H1 (cell line): ENCODE results near the gene CLDN15. TPM values are rescaled to one million over a fixed set of nuclear protein-coding genes. Genes with fewer than 3 reads are reported as not detected.

Experiments used
- CTCF ChIA-PET: fragments of 300-600 bp; sonication (Branson Sonifier 250); formaldehyde crosslinking; loops from one replicate; lab custom pipeline; 2021; ENCODE audit not compliant: partially characterized antibody; lab: Charles Lee
- POLR2A ChIA-PET: fragments of 300-600 bp; sonication (Branson Sonifier 250); formaldehyde crosslinking; loops from one replicate; lab custom pipeline; 2021; ENCODE audit warnings: inconsistent platforms; ENCODE audit not compliant: partially characterized antibody; lab: Charles Lee
- DNase-seq, 2 experiments: peaks; one replicate each; pipeline versions ENCODE4 v3.0.0 to v3.0.0-alpha.2; 2010 to 2022; ENCODE audit warnings: low spot score in 2 of 2, low read depth in 1 of 2, mixed read lengths in 1 of 2
- FAIRE-seq: peaks from 2 replicates; lab custom pipeline; 2011; peaks lifted over from hg19 to GRCh38; lab: Jason Lieb, UNC
- H2AFZ ChIP-seq: 2 replicates; pipeline ENCODE4 v1.8.1; 2012; ENCODE audit warnings: low read length, inconsistent platforms
- H2AK5ac ChIP-seq: 2 replicates; pipeline ENCODE4 v1.6.1; 2013; ENCODE audit warnings: low read depth, low read length
- H2BK120ac ChIP-seq: replicated peaks from 2 replicates; pipeline ENCODE3; 2013; ENCODE audit warnings: low read depth, low read length, inconsistent platforms
- H2BK12ac ChIP-seq: 2 replicates; pipeline ENCODE4 v1.6.1; 2013; ENCODE audit warnings: low read depth, low read length
- H2BK15ac ChIP-seq: 2 replicates; pipeline ENCODE4 v1.6.1; 2013; ENCODE audit warnings: low read length
- H2BK20ac ChIP-seq: 2 replicates; pipeline ENCODE4 v1.6.1; 2013; ENCODE audit warnings: low read length
- H2BK5ac ChIP-seq: 2 replicates; pipeline ENCODE4 v1.6.1; 2013; ENCODE audit warnings: low read depth, low read length
- H3K14ac ChIP-seq: 2 replicates; pipeline ENCODE4 v1.6.1; 2013; ENCODE audit warnings: inconsistent platforms; ENCODE audit not compliant: insufficient read length
- H3K18ac ChIP-seq: 2 replicates; pipeline ENCODE4 v1.6.1; 2013; ENCODE audit warnings: low read length; ENCODE audit errors: extremely low read depth
- H3K23ac ChIP-seq: 2 replicates; pipeline ENCODE4 v1.6.1; 2013; ENCODE audit warnings: inconsistent platforms; ENCODE audit not compliant: insufficient read length
- H3K23me2 ChIP-seq: 2 replicates; pipeline ENCODE4 v1.6.1; 2013; ENCODE audit warnings: low read depth, low read length
- H3K27ac ChIP-seq: 2 replicates; pipeline ENCODE4 v1.6.1; 2011; ENCODE audit warnings: low read depth, low read length, inconsistent platforms
- H3K27me3 ChIP-seq, 4 experiments: replicated peaks in 1 of 4; 1 replicate in 1 of 4; 2 replicates in 3 of 4; pipeline versions ENCODE4 v1.6.1 to v1.8.1; 2011 to 2013; ENCODE audit warnings: low read length in 3 of 4, mild to moderate bottlenecking in 3 of 4, inconsistent platforms in 2 of 4, mixed read lengths in 2 of 4, moderate library complexity in 1 of 4; ENCODE audit not compliant: control insufficient read depth in 3 of 4, insufficient read depth in 3 of 4; ENCODE audit errors: extremely low read depth in 1 of 4
- H3K36me3 ChIP-seq, 4 experiments: 2 replicates each; pipeline versions ENCODE4 v1.6.1 to v1.8.1; 2011 to 2013; ENCODE audit warnings: mild to moderate bottlenecking in 4 of 4, low read length in 3 of 4, moderate library complexity in 2 of 4, control low read depth in 1 of 4, inconsistent platforms in 1 of 4; ENCODE audit not compliant: insufficient read depth in 4 of 4, control insufficient read depth in 2 of 4
- H3K4ac ChIP-seq: replicated peaks from 2 replicates; pipeline ENCODE3; 2013; ENCODE audit warnings: low read length, low read depth, mixed read lengths, inconsistent platforms; ENCODE audit not compliant: insufficient read length
- H3K4me1 ChIP-seq, 4 experiments: replicated peaks in 1 of 4; 1 replicate in 1 of 4; 2 replicates in 3 of 4; pipeline versions ENCODE4 v1.6.1 to v1.8.1; 2011 to 2013; ENCODE audit warnings: low read length in 3 of 4, inconsistent platforms in 2 of 4, mixed read lengths in 1 of 4; ENCODE audit not compliant: insufficient read depth in 4 of 4, control insufficient read depth in 3 of 4
- H3K4me2 ChIP-seq, 2 experiments: 2 replicates each; pipeline versions ENCODE4 v1.6.1 to v1.8.1; 2011 to 2013; ENCODE audit warnings: low read depth in 2 of 2, low read length in 2 of 2, control low read depth in 1 of 2, inconsistent platforms in 1 of 2, mild to moderate bottlenecking in 1 of 2; ENCODE audit not compliant: insufficient read depth in 1 of 2
- H3K4me3 ChIP-seq, 4 experiments: fragments of 200-600, 300-600 bp in 1 of 4; sonication (generic), shearing (Covaris generic), sonication (Bioruptor Twin) in 1 of 4; 2 replicates each; pipeline versions ENCODE4 v1.5.1 to v1.8.1; 2011 to 2016; ENCODE audit warnings: low read length in 4 of 4, low read depth in 3 of 4, control low read depth in 2 of 4, inconsistent platforms in 2 of 4, mild to moderate bottlenecking in 2 of 4, mixed read lengths in 1 of 4, moderate library complexity in 1 of 4; ENCODE audit not compliant: insufficient read depth in 2 of 4; ENCODE audit errors: extremely low read depth in 1 of 4
- H3K56ac ChIP-seq: replicated peaks from 2 replicates; pipeline ENCODE3; 2013; ENCODE audit warnings: low read depth, mild to moderate bottlenecking, mixed read lengths, low read length, inconsistent platforms; ENCODE audit not compliant: insufficient read length
- H3K79me1 ChIP-seq: 2 replicates; pipeline ENCODE4 v1.6.1; 2013; ENCODE audit warnings: low read depth, low read length, control low read depth
- H3K79me2 ChIP-seq, 2 experiments: 2 replicates each; pipeline versions ENCODE4 v1.6.1 to v1.8.1; 2012 to 2013; ENCODE audit warnings: low read length in 2 of 2, mild to moderate bottlenecking in 2 of 2, inconsistent platforms in 1 of 2; ENCODE audit not compliant: insufficient read depth in 2 of 2, control insufficient read depth in 1 of 2
- H3K9ac ChIP-seq, 4 experiments: replicated peaks in 1 of 4; 1 replicate in 1 of 4; 2 replicates in 3 of 4; pipeline versions ENCODE4 v1.6.1 to v1.8.1; 2011 to 2013; ENCODE audit warnings: low read depth in 3 of 4, low read length in 3 of 4, control low read depth in 2 of 4, mild to moderate bottlenecking in 2 of 4, moderate library complexity in 2 of 4, inconsistent platforms in 1 of 4; ENCODE audit errors: extremely low read depth in 1 of 4
- H3K9me3 ChIP-seq, 2 experiments: 2 replicates each; pipeline versions ENCODE4 v1.6.1 to v1.8.1; 2012 to 2013; ENCODE audit warnings: mild to moderate bottlenecking in 2 of 2, moderate library complexity in 2 of 2, control low read depth in 1 of 2, inconsistent platforms in 1 of 2, low read depth in 1 of 2, low read length in 1 of 2, mixed read lengths in 1 of 2; ENCODE audit not compliant: insufficient read depth in 2 of 2
- H4K20me1 ChIP-seq, 2 experiments: replicated peaks in 1 of 2; 2 replicates each; pipeline versions ENCODE3 to v1.8.1; 2011 to 2013; ENCODE audit warnings: inconsistent platforms in 2 of 2, low read length in 2 of 2, mild to moderate bottlenecking in 1 of 2; ENCODE audit not compliant: insufficient read depth in 2 of 2, control insufficient read depth in 1 of 2
- H4K5ac ChIP-seq: 2 replicates; pipeline ENCODE4 v1.6.1; 2013; ENCODE audit warnings: low read length, low read depth, mixed read lengths, inconsistent platforms; ENCODE audit not compliant: insufficient read length
- H4K8ac ChIP-seq: 2 replicates; pipeline ENCODE4 v1.8.0; 2013; ENCODE audit warnings: mild to moderate bottlenecking, moderate library complexity, low read length, inconsistent platforms; ENCODE audit not compliant: insufficient read depth; ENCODE audit errors: extremely low read depth
- H4K91ac ChIP-seq: replicated peaks from 2 replicates; pipeline ENCODE3; 2013; ENCODE audit warnings: low read length, mixed read lengths, inconsistent platforms; ENCODE audit not compliant: insufficient read length
- CTCF ChIP-seq, 3 experiments: IDR thresholded peaks; 1 replicate in 2 of 3; 2 replicates in 1 of 3; pipeline versions ENCODE4 v1.5.1 to v1.6.1; 2011; ENCODE audit warnings: low read length in 3 of 3, mild to moderate bottlenecking in 3 of 3, inconsistent platforms in 2 of 3, low read depth in 1 of 3, moderate library complexity in 1 of 3; ENCODE audit not compliant: insufficient read depth in 1 of 3; ENCODE audit errors: control extremely low read depth in 1 of 3
- EGR1 ChIP-seq: IDR thresholded peaks from 2 replicates; pipeline ENCODE4 v1.6.1; 2011; ENCODE audit warnings: low read depth, low read length, borderline replicate concordance
- SAP30 ChIP-seq: fragments of 300-600 bp; sonication (generic); IDR thresholded peaks from 2 replicates; pipeline ENCODE4 v1.7.1; 2012; ENCODE audit warnings: low read length, moderate library complexity, mild to moderate bottlenecking, inconsistent platforms; ENCODE audit not compliant: insufficient read depth, insufficient replicate concordance
- SIX5 ChIP-seq: IDR thresholded peaks from 2 replicates; pipeline ENCODE4 v1.6.1; 2011; ENCODE audit warnings: mild to moderate bottlenecking, low read depth, low read length
- WGBS, 2 experiments: shearing (Covaris generic) in 1 of 2; methylation state at CpG; one replicate each; pipeline versions ENCODE4 v1.1.6 to v1.1.7; 2013 to 2015; ENCODE audit warnings: low lambda C conversion rate in 2 of 2, mixed read lengths in 2 of 2, inconsistent platforms in 1 of 2, low coverage in 1 of 2, missing lambda C conversion rate in 1 of 2; ENCODE audit not compliant: insufficient replicate concordance in 2 of 2, insufficient coverage in 1 of 2, insufficient read length in 1 of 2; ENCODE audit errors: extremely low coverage in 1 of 2, missing lambda C conversion rate in 1 of 2; 5-methylcytosine and 5-hydroxymethylcytosine counted together
- polyA plus RNA-seq, 7 experiments: library from polyadenylated mRNA; depleted of rRNA in 3 of 7; stranded (reverse) in 5 of 7; unstranded in 2 of 7; fragments of >200 nt in 5 of 7; fragments of 200-250 nt in 2 of 7; gene quantifications; 1 replicate in 5 of 7; 2 replicates in 1 of 7; 4 replicates in 1 of 7; pipeline versions ENCODE4 v1.2.1 to v1.2.3, GENCODE V29; 2011 to 2013; ENCODE audit warnings: missing spikeins in 2 of 7, mixed read lengths in 2 of 7
- total RNA-seq: library from RNA; stranded (reverse); fragmentation: NEBNext Ultra II Directional; extraction: Animal tissue kit (Norgen Biotek cat#: 25700); gene quantifications from 2 replicates; pipeline ENCODE4 v1.2.1, GENCODE V29; 2021

CLDN15 gene
- total and polyA plus RNA-seq, 2 of the 8 experiments (the other 6 are each of a cell fraction or from before 2014, with no cell fraction given): 5.5 to 7.6 TPM

GRCh38 chr7:101258243-101258731 is 20.7 kb upstream of the CLDN15 start:
- FAIRE-seq: no peak

More at GRCh38 chr7:101258243-101258731, 20.7 kb upstream of the CLDN15 start:
- H3K23me2 ChIP-seq: no peaks in the 10 kb centered on the region
- 93% methylated on average over 7 of the region's 7 CpGs; no CpG with 5 or more reads in 1 of the 2 experiments for WGBS, 2 experiments
- H2AFZ ChIP-seq: no peak overlapping the region
- H3K27me3 ChIP-seq: no peaks in the 10 kb centered on the region; a peak in 1 of 7 replicates
- H3K4me2 ChIP-seq: no peak overlapping the region
- no peak overlapping the region for H3K56ac ChIP-seq
- ChIA-PET POLR2A (interaction anchor here (0.8 to 1.4 kb wide), 7 partner anchors 9 to 50 kb away, joined by 3 to 5 read pairs (median 3); no protein-coding TSS in a partner anchor), CTCF (interaction anchor here (0.6 to 2.8 kb wide), 4 partner anchors 14 to 32 kb away, joined by 3 to 10 read pairs (median 4); no protein-coding TSS in a partner anchor)
- H3K4ac ChIP-seq: no peak overlapping the region
- no peaks in the 10 kb centered on the region for H3K9me3 ChIP-seq
- no peaks in the 10 kb centered on the region for H3K79me1 ChIP-seq
- H3K4me3 ChIP-seq: no peak overlapping the region
- no peaks in the 10 kb centered on the region for H3K36me3 ChIP-seq
- no peak overlapping the region for H2BK20ac ChIP-seq
- no peak overlapping the region for H3K14ac ChIP-seq
- H3K9ac ChIP-seq: no peak overlapping the region
- no peak overlapping the region for H3K23ac ChIP-seq
- H2BK12ac ChIP-seq: no peak overlapping the region
- no peak overlapping the region for H2BK120ac ChIP-seq
- H2BK5ac ChIP-seq: no peak overlapping the region
- no peaks in the 10 kb centered on the region for H3K79me2 ChIP-seq
- H2AK5ac ChIP-seq: no peak overlapping the region
- no peaks in the 10 kb centered on the region for H4K20me1 ChIP-seq
- no peaks in the 10 kb centered on the region for H3K4me1 ChIP-seq
- H2BK15ac ChIP-seq: no peak overlapping the region
- H4K91ac ChIP-seq: no peak overlapping the region
- no peak overlapping the region for H3K27ac ChIP-seq
- H4K5ac ChIP-seq: no peak overlapping the region
- no peak overlapping the region for H4K8ac ChIP-seq
- no peak overlapping the region for H3K18ac ChIP-seq
- DNase-seq: no peak
- no peak for TF ChIP-seq SIX5
- no peak for TF ChIP-seq SAP30
- TF ChIP-seq EGR1: no peak
- TF ChIP-seq CTCF (IDR thresholded peaks at IDR 0.05; ENCODE audit: control extremely low read depth in 1 of 3, insufficient read depth in 1 of 3, low read depth in 1 of 3, low read length in 3 of 3): no peak
